Keratinocyte (primary cell): ENCODE measurements around the gene GRM4.

Experiments used
- CTCF ChIP-seq, 3 experiments: IDR thresholded peaks in 1 of 3; conservative IDR thresholded peaks in 1 of 3; optimal IDR thresholded peaks in 1 of 3; 2 replicates in 2 of 3; 3 replicates in 1 of 3; pipeline versions ENCODE3 to v1.5.1; 2011; ENCODE audit warnings: low read length in 3 of 3, mild to moderate bottlenecking in 3 of 3, moderate library complexity in 2 of 3, control low read depth in 1 of 3, inconsistent platforms in 1 of 3; ENCODE audit not compliant: insufficient read depth in 2 of 3; ENCODE audit errors: extremely low read depth in 1 of 3
- EZH2 ChIP-seq: IDR thresholded peaks from one replicate; pipeline ENCODE4 v1.6.1; 2012; ENCODE audit warnings: inconsistent platforms, mild to moderate bottlenecking, low read length, moderate library complexity

DNA sequence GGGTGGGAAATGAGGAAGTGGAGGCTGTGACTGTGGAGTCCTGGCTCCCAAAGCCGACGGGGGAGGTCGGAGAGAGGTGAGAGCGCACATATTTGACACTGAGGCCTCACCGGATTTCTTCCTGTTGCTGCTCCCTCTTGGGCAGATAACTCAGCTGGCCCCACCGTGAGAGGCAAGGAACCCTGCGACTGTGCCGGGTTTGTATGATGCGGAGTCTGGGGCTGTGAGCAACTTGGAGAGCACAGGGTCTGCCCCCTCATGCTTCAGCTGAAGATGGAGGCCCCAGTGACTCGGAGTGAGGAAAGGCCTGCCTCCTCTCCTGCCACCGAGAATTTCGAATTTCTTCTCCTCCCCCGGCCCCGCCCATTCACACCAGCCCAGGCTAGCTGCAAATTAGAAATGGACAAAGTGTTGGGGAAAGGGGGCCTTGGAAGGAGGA, 160.6 kb downstream of the GRM4 start:
- TF ChIP-seq CTCF (optimal IDR thresholded peaks at IDR 0.05 in 1 of 3, IDR thresholded peaks at IDR 0.05 in 1 of 3, conservative IDR thresholded peaks at IDR 0.05 in 1 of 3; ENCODE audit: extremely low read depth in 1 of 3, insufficient read depth in 2 of 3, low read length in 3 of 3) = no peak
- TF ChIP-seq EZH2 = no peak
